WTC11 (cell line): ENCODE results near the gene HNRNPUL2.

Experiments
- ATF3 ChIP-seq: sonication (generic); formaldehyde crosslinking; conservative IDR thresholded peaks from 2 replicates; pipeline ENCODE4 v1.8.1; 2022; ENCODE audit warnings: mild to moderate bottlenecking, missing genetic modification reagents
- E2F5 ChIP-seq: sonication (generic); formaldehyde crosslinking; IDR thresholded peaks from 2 replicates; pipeline ENCODE4 v1.8.1; 2022; ENCODE audit warnings: mild to moderate bottlenecking, moderate library complexity, missing genetic modification reagents
- FOXJ3 ChIP-seq: sonication (generic); formaldehyde crosslinking; IDR thresholded peaks from 2 replicates; pipeline ENCODE4 v1.9.0; 2021; ENCODE audit warnings: missing genetic modification reagents, mild to moderate bottlenecking, borderline replicate concordance
- HMGXB4 ChIP-seq: sonication (generic); formaldehyde crosslinking; IDR thresholded peaks from 2 replicates; pipeline ENCODE4 v1.8.1; 2023; ENCODE audit warnings: mild to moderate bottlenecking, moderate library complexity, missing genetic modification reagents
- NFYB ChIP-seq: sonication (generic); formaldehyde crosslinking; conservative IDR thresholded peaks from 2 replicates; pipeline ENCODE4 v1.8.0; 2022; ENCODE audit warnings: low read depth, missing genetic modification reagents
- TEAD4 ChIP-seq: sonication (generic); formaldehyde crosslinking; IDR thresholded peaks from 2 replicates; pipeline ENCODE4 v1.8.0; 2022; ENCODE audit warnings: mild to moderate bottlenecking, missing genetic modification reagents
- USF2 ChIP-seq: sonication (generic); formaldehyde crosslinking; IDR thresholded peaks from 2 replicates; pipeline ENCODE4 v1.8.1; 2023; ENCODE audit warnings: mild to moderate bottlenecking, missing genetic modification reagents, moderate library complexity
- ZNF423 ChIP-seq: fragments of 250-450 bp; sonication (Bioruptor Pico); IDR thresholded peaks from 2 replicates; pipeline ENCODE4 v2.1.2; 2022; ENCODE audit warnings: mild to moderate bottlenecking, moderate library complexity
- TF ChIP-seq, protein P1 (sequence below): fragments of 200-600 bp; IDR thresholded peaks from 2 replicates; pipeline ENCODE4 v1.8.0; 2022; ENCODE audit warnings: antibody characterized with exemption
- TF ChIP-seq, protein P2 (sequence below): sonication (generic); formaldehyde crosslinking; IDR thresholded peaks from 2 replicates; pipeline ENCODE4 v1.8.0; 2022; ENCODE audit warnings: mild to moderate bottlenecking, missing genetic modification reagents

- TF ChIP-seq HMGXB4 (CRISPR knock-in tag) (no peak), E2F5 (CRISPR knock-in tag) (no peak), NFYB (CRISPR knock-in tag) (no peak), USF2 (CRISPR knock-in tag) (no peak), FOXJ3 (CRISPR knock-in tag) (no peak), ZNF423 (CRISPR knock-in tag) (no peak), ATF3 (CRISPR knock-in tag) (no peak), TEAD4 (no peak)
- TF ChIP-seq, protein P1, sequence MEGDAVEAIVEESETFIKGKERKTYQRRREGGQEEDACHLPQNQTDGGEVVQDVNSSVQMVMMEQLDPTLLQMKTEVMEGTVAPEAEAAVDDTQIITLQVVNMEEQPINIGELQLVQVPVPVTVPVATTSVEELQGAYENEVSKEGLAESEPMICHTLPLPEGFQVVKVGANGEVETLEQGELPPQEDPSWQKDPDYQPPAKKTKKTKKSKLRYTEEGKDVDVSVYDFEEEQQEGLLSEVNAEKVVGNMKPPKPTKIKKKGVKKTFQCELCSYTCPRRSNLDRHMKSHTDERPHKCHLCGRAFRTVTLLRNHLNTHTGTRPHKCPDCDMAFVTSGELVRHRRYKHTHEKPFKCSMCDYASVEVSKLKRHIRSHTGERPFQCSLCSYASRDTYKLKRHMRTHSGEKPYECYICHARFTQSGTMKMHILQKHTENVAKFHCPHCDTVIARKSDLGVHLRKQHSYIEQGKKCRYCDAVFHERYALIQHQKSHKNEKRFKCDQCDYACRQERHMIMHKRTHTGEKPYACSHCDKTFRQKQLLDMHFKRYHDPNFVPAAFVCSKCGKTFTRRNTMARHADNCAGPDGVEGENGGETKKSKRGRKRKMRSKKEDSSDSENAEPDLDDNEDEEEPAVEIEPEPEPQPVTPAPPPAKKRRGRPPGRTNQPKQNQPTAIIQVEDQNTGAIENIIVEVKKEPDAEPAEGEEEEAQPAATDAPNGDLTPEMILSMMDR = no peak
- TF ChIP-seq, protein P2, sequence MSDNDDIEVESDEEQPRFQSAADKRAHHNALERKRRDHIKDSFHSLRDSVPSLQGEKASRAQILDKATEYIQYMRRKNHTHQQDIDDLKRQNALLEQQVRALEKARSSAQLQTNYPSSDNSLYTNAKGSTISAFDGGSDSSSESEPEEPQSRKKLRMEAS = no peak
Measured at GRCh38 chr11:62712276-62712812, 14.9 kb downstream of the HNRNPUL2 start.
